ENCODE results near the gene MAP2K6. TPM values are rescaled to one million over a fixed set of nuclear protein-coding genes. Genes with fewer than 3 reads are reported as not detected.

Gene MAP2K6
- total and polyA plus RNA-seq, 3 donors from 2014 or later = 2.6 to 2.8 (median 2.7) TPM

GRCh38 chr17:69457603-69458002, 43.1 kb downstream of the MAP2K6 start:
- intact Hi-C loops (cut with DNase I; ENCODE audit: low total_unique reads) = no loop called here
- 85 to 91% methylated on average over 3 of the region's 3 CpGs for WGBS, 2 donors
- no peak for DNase-seq

GRCh38 chr17:69460963-69461922, 46.7 kb downstream of the MAP2K6 start:
- Histone ChIP-seq H3K36me3 (ENCODE audit: low read depth, missing control alignments) (no peaks in the 10 kb centered on the region), H3K9me3 (no peaks in the 10 kb centered on the region), H3K4me1 (no peaks in the 10 kb centered on the region), H3K27ac (no peak overlapping the region), H3K4me3 (no peak overlapping the region), H3K27me3 (no peaks in the 10 kb centered on the region)
- no peak for DNase-seq
- 74 to 77% methylated on average over 9 to 12 of the region's 12 CpGs for WGBS, 2 donors
- TF ChIP-seq POLR2A (IDR thresholded peaks at IDR 0.05) = no peak
- TF ChIP-seq CTCF (IDR thresholded peaks at IDR 0.05) = no peak
- intact Hi-C loops (cut with DNase I; ENCODE audit: low total_unique reads) = no loop called here

More at GRCh38 chr17:69457603-69458002, 43.1 kb downstream of the MAP2K6 start:
- no peaks in the 10 kb centered on the region for H3K4me1 ChIP-seq
- H3K36me3 ChIP-seq (ENCODE audit: low read depth, missing control alignments) = no peaks in the 10 kb centered on the region
- no peak overlapping the region for H3K27ac ChIP-seq
- no peak for TF ChIP-seq POLR2A (IDR thresholded peaks at IDR 0.05)
- H3K9me3 ChIP-seq = no peaks in the 10 kb centered on the region
- no peaks in the 10 kb centered on the region for H3K27me3 ChIP-seq
- no peak overlapping the region for H3K4me3 ChIP-seq

GRCh38 chr17:69461951-69462369, 47.5 kb downstream of the MAP2K6 start:
- H3K4me3 ChIP-seq = no peak overlapping the region
- no peaks in the 10 kb centered on the region for H3K4me1 ChIP-seq
- 78 to 82% methylated on average over 11 of the region's 11 CpGs for WGBS, 2 donors
- no peak for DNase-seq
- TF ChIP-seq CTCF (IDR thresholded peaks at IDR 0.05) = no peak
- TF ChIP-seq POLR2A (IDR thresholded peaks at IDR 0.05) = no peak
- intact Hi-C loops (cut with DNase I; ENCODE audit: low total_unique reads) = no loop called here
- H3K27me3 ChIP-seq = no peaks in the 10 kb centered on the region
- H3K9me3 ChIP-seq = no peaks in the 10 kb centered on the region
- no peak overlapping the region for H3K27ac ChIP-seq
- no peaks in the 10 kb centered on the region for H3K36me3 ChIP-seq (ENCODE audit: low read depth, missing control alignments)

- Histone ChIP-seq H3K36me3 (ENCODE audit: low read depth, missing control alignments) (no peaks in the 10 kb centered on the region), H3K27me3 (no peaks in the 10 kb centered on the region), H3K4me3 (no peak overlapping the region), H3K9me3 (no peaks in the 10 kb centered on the region), H3K4me1 (no peaks in the 10 kb centered on the region), H3K27ac (no peak overlapping the region)
- TF ChIP-seq POLR2A (IDR thresholded peaks at IDR 0.05) = no peak
- no peak for TF ChIP-seq CTCF (IDR thresholded peaks at IDR 0.05)
- intact Hi-C loops (cut with DNase I; ENCODE audit: low total_unique reads) = no loop called here
- no peak for DNase-seq
- 92 to 93% methylated on average over 8 of the region's 8 CpGs for WGBS, 2 donors
These were observed 48.4 kb downstream of the MAP2K6 start for GRCh38 chr17:69462882-69463281.

- intact Hi-C loops (cut with DNase I; ENCODE audit: low total_unique reads) = no loop called here
- TF ChIP-seq POLR2A (IDR thresholded peaks at IDR 0.05) (no peak), CTCF (IDR thresholded peaks at IDR 0.05) (no peak)
- no peak for DNase-seq
These were observed 52.0 kb downstream of the MAP2K6 start for GRCh38 chr17:69466451-69466850.

More at GRCh38 chr17:69466451-69466850, 52.0 kb downstream of the MAP2K6 start:
- H3K27ac ChIP-seq = no peak overlapping the region
- H3K36me3 ChIP-seq (ENCODE audit: low read depth, missing control alignments) = no peaks in the 10 kb centered on the region
- H3K4me3 ChIP-seq = no peak overlapping the region
- no peaks in the 10 kb centered on the region for H3K27me3 ChIP-seq
- WGBS, 2 donors = 89 to 90% methylated on average over 6 of the region's 6 CpGs
- no peaks in the 10 kb centered on the region for H3K9me3 ChIP-seq
- H3K4me1 ChIP-seq = no peaks in the 10 kb centered on the region
